Uterus (tissue), 2 donors: ENCODE data around the gene S100A8.

Experiments used
- POLR2A ChIP-seq, 2 donors: fragments of 450-650 bp; IDR thresholded peaks; one replicate each; pipeline ENCODE4 v1.6.1; 2016; ENCODE audit warnings: antibody characterized with exemption in 2 of 2, mild to moderate bottlenecking in 1 of 2, moderate library complexity in 1 of 2
- TF ChIP-seq, protein P1 (sequence below), 4 experiments: fragments of 200-600 bp in 2 of 4; fragments of 450-650 bp in 2 of 4; sonication (generic) in 2 of 4; IDR thresholded peaks; one replicate each; pipeline ENCODE4 v1.5.1; 2016 to 2019; ENCODE audit warnings: antibody characterized with exemption in 4 of 4, mild to moderate bottlenecking in 2 of 4, moderate library complexity in 1 of 4

DNA sequence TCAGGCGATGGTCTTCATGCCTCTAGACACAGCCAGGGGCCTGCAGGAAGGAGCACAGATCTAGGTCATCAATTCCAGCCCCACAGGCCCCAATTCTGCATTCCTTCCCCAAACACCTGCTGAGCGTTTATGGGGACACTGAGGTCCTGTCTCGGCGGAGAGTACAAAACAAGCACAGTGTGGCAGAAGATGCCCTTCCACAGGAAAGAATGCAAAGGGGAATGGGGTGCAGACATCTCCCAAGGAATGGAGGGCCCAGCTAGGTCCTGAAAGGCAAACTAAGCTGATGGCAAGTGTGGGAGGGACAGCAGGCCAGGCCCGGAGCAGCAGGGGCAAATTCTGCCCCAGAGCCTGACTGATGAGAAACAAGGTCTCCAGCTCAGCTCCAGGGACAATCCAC lies 3.5 kb upstream of the S100A8 start:
- TF ChIP-seq, protein P1, sequence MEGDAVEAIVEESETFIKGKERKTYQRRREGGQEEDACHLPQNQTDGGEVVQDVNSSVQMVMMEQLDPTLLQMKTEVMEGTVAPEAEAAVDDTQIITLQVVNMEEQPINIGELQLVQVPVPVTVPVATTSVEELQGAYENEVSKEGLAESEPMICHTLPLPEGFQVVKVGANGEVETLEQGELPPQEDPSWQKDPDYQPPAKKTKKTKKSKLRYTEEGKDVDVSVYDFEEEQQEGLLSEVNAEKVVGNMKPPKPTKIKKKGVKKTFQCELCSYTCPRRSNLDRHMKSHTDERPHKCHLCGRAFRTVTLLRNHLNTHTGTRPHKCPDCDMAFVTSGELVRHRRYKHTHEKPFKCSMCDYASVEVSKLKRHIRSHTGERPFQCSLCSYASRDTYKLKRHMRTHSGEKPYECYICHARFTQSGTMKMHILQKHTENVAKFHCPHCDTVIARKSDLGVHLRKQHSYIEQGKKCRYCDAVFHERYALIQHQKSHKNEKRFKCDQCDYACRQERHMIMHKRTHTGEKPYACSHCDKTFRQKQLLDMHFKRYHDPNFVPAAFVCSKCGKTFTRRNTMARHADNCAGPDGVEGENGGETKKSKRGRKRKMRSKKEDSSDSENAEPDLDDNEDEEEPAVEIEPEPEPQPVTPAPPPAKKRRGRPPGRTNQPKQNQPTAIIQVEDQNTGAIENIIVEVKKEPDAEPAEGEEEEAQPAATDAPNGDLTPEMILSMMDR (IDR thresholded peaks at IDR 0.05): no peak
- no peak for TF ChIP-seq POLR2A (IDR thresholded peaks at IDR 0.05)
